Mammary epithelial cell (primary cell): Measurements from ENCODE around the gene IL1RAPL2.

ENCODE experiments used
- CTCF ChIP-seq, 2 donors: IDR thresholded peaks in 1 of 2; conservative IDR thresholded peaks in 1 of 2; 2 replicates each; pipeline ENCODE4 v1.5.1; 2011 to 2012; ENCODE audit warnings: inconsistent platforms in 2 of 2, low read length in 2 of 2, mild to moderate bottlenecking in 2 of 2, control low read depth in 1 of 2, low read depth in 1 of 2; ENCODE audit not compliant: insufficient read depth in 1 of 2; ENCODE audit errors: extremely low read depth in 1 of 2
- EZH2 ChIP-seq: IDR thresholded peaks from 2 replicates; pipeline ENCODE4 v1.6.1; 2012; ENCODE audit warnings: low read length, inconsistent platforms, borderline replicate concordance

DNA sequence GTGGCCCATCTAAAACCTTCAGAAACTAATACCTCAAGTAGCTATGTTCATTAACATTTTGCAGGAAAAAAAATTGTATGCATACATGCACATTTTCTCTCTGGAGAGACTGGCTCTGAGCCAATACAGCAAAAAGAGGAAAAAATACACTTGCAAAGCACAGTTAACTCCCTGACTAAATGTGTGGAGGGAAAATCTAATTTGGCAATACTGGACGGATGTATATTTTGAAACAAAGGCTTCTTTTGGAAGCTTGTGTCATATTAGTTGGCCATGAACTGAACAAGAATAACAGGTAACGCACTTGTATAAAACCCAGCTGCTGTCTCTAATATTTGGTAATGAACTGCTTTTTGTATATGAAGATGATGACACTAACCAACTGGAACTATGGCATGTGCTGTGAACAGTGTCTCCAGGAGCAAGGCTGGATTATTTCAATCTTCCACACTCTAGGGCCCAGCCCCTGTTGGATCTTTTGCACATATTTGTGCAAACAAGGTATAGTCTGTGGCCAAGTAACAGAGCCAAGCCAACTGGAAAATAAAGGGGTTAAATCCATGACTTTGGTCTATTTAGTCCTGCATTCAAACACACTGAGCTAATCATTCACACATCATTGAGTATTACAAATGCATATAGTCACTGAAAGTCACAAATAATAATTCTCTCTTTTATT lies 1188.4 kb downstream of the IL1RAPL2 start:
- TF ChIP-seq CTCF (conservative IDR thresholded peaks at IDR 0.05 in 1 of 2, IDR thresholded peaks at IDR 0.05 in 1 of 2; ENCODE audit: extremely low read depth in 1 of 2, insufficient read depth in 1 of 2, low read depth in 1 of 2, low read length in 2 of 2) (no peak), EZH2 (no peak)
